ENCODE measurements around the gene GRIK3.

- TF ChIP-seq CTCF (IDR thresholded peaks at IDR 0.05): no peak
- TF ChIP-seq ATF6 (CRISPR knock-in tag; IDR thresholded peaks at IDR 0.05): no peak
- TF ChIP-seq NR1H2 (CRISPR knock-in tag; IDR thresholded peaks at IDR 0.05): no peak
- TF ChIP-seq MAX (CRISPR knock-in tag; IDR thresholded peaks at IDR 0.05): no peak
- no peak for TF ChIP-seq IRF2 (CRISPR knock-in tag; IDR thresholded peaks at IDR 0.05; ENCODE audit: borderline replicate concordance, low read depth)
- no peak for TF ChIP-seq RELA (CRISPR knock-in tag; IDR thresholded peaks at IDR 0.05; ENCODE audit: borderline replicate concordance)
- TF ChIP-seq E2F4 (CRISPR knock-in tag; IDR thresholded peaks at IDR 0.05; ENCODE audit: borderline replicate concordance, low read depth): no peak
Measured at GRCh38 chr1:37012226-37012625, 22.1 kb downstream of the GRIK3 start.

All from WTC11 (cell line).